Spleen (tissue), 11 donors: ENCODE results near the gene KLHL30. TPM values are rescaled to one million over a fixed set of nuclear protein-coding genes. Genes with fewer than 3 reads are reported as not detected.

ENCODE experiments used
- DNase-seq: peaks from one replicate; pipeline ENCODE4 v3.0.0-alpha.2; 2020
- H3K27ac ChIP-seq, 8 donors: fragments of 200-600 bp; sonication (generic) in 7 of 8; 1 replicate in 4 of 8; 2 replicates in 4 of 8; pipeline versions ENCODE4 v1.5.0 to v1.8.0; 2016 to 2021; ENCODE audit warnings: inconsistent platforms in 4 of 8, mild to moderate bottlenecking in 4 of 8, moderate library complexity in 1 of 8
- H3K27me3 ChIP-seq, 7 donors: fragments of 200-600 bp; sonication (generic) in 6 of 7; replicated peaks in 1 of 7; 1 replicate in 4 of 7; 2 replicates in 3 of 7; pipeline versions ENCODE4 v1.5.0 to v1.8.0; 2016 to 2021; ENCODE audit warnings: inconsistent platforms in 3 of 7, mild to moderate bottlenecking in 1 of 7
- H3K36me3 ChIP-seq, 6 donors: fragments of 200-600 bp; sonication (generic) in 5 of 6; 1 replicate in 4 of 6; 2 replicates in 2 of 6; pipeline versions ENCODE4 v1.5.0 to v1.8.0; 2016 to 2021; ENCODE audit warnings: inconsistent platforms in 2 of 6
- H3K4me1 ChIP-seq, 6 donors: fragments of 200-600 bp; sonication (generic) in 5 of 6; 1 replicate in 3 of 6; 2 replicates in 3 of 6; pipeline versions ENCODE4 v1.5.0 to v1.8.0; 2016 to 2021; ENCODE audit warnings: inconsistent platforms in 3 of 6
- H3K4me3 ChIP-seq, 8 donors: fragments of 200-600 bp; sonication (generic) in 7 of 8; 1 replicate in 4 of 8; 2 replicates in 4 of 8; pipeline versions ENCODE4 v1.5.0 to v1.8.0; 2016 to 2021; ENCODE audit warnings: inconsistent platforms in 4 of 8, mild to moderate bottlenecking in 4 of 8, moderate library complexity in 2 of 8
- H3K9me3 ChIP-seq, 8 donors: fragments of 200-600 bp; sonication (generic) in 7 of 8; 1 replicate in 4 of 8; 2 replicates in 4 of 8; pipeline versions ENCODE4 v1.5.0 to v1.8.0; 2016 to 2021; ENCODE audit warnings: inconsistent platforms in 4 of 8
- POLR2A ChIP-seq, 3 donors: fragments of 450-650 bp; IDR thresholded peaks; one replicate each; pipeline ENCODE4 v1.5.1; 2017; ENCODE audit warnings: antibody characterized with exemption in 3 of 3, mild to moderate bottlenecking in 1 of 3
- POLR2AphosphoS5 ChIP-seq, 3 donors: sonication (generic); formaldehyde crosslinking; IDR thresholded peaks; one replicate each; pipeline ENCODE4 v1.5.1; 2017; ENCODE audit warnings: antibody characterized with exemption in 3 of 3
- WGBS, 5 donors: extraction: QIAGEN DNeasy Blood & Tissue Kit in 3 of 5; methylation state at CpG; one replicate each; pipeline versions ENCODE4 v1.1.5 to v1.1.7; 2013 to 2018; 5-methylcytosine and 5-hydroxymethylcytosine counted together
- intact Hi-C: fragments of 100-400 bp; cut with DNase I; formaldehyde crosslinking; loops from one replicate; pipeline ENCODE4 v1.15.0; 2023; ENCODE audit warnings: low total_unique reads
- polyA plus RNA-seq, 3 donors: library from polyadenylated mRNA; stranded (reverse); fragments of 200-250 nt; gene quantifications; one replicate each; pipeline ENCODE4 v1.2.1, GENCODE V29; 2013
- total RNA-seq, 7 donors: library from RNA; depleted of rRNA in 3 of 7; stranded (reverse); fragments of >200 nt in 3 of 7; fragmentation: NEBNext Ultra II Directional in 4 of 7; extraction: Animal tissue kit (Norgen Biotek cat#: 25700) in 4 of 7; gene quantifications; one replicate each; pipeline versions ENCODE4 v1.1.0 to v1.2.1, GENCODE V29; 2016 to 2021
- TF ChIP-seq, protein P1 (sequence below), 11 experiments: fragments of 200-600 bp in 7 of 11; fragments of 450-650 bp in 4 of 11; sonication (generic) in 4 of 11; IDR thresholded peaks in 8 of 11; conservative IDR thresholded peaks in 3 of 11; 1 replicate in 7 of 11; 2 replicates in 4 of 11; pipeline versions ENCODE4 v1.4.0 to v1.8.0; 2016 to 2021; ENCODE audit warnings: antibody characterized with exemption in 11 of 11, inconsistent platforms in 4 of 11, mild to moderate bottlenecking in 1 of 11
- donor health status: healthy with polysubstance abuse.
- donor health status: DM: no; HTN: no; CAD: no; lungs with moderate emphysema.
- donor health status: DM: no; HTN: no; CAD: no.
- donor health status: Bipolar disorder and iron deficiency.
- donor health status: healthy.
- donor health status: DM: no; HTN: no; CAD: no.
- donor health status: DM: yes; HTN: yes; CAD: no.

Gene KLHL30
- total and polyA plus RNA-seq, 10 donors = 0.09 to 0.85 (median 0.23) TPM; not detected in 2

DNA sequence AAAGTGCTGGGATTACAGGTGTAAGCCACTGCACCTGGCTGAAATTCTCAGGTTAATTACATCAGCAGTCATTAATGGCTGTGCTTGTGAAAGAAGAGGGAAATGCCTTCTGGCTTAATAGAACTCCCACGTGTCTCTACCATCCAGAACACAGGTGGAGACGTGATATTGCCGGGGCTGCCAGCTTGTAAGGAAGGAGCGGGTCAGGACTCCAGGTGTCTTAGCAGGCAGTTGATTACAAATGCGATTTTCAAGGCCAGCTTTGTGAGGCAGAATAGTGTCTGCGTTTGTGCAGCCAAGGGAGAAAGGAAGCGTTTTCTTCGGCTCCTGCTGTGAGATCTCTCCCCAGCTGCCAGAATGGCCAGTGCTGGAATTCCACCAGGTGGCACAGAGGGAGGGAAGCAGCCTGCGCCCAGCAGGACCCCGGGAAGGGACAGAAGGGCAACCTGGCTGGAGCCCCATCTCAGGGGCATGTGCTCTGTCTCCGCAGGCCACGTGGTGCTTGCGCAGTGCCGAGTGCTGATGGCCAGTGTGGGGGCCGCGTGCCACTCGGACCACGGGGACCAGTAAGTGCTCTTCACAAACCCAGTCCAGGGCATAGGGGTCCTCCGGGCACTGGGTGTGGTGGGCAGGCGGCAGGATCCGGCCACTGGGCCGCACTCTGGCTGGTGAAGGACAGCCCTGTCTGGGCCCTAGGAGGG is 42.0 kb upstream of the KLHL30 start:
- no peak for DNase-seq
- peaks cover 5 to 27% (median 19%) of the 10 kb centered on the region in 6 donors for H3K4me1 ChIP-seq
- H3K36me3 ChIP-seq = peaks cover 0 to 15% (median 2%) of the 10 kb centered on the region in 6 donors
- H3K27me3 ChIP-seq = no peaks in the 10 kb centered on the region
- no peak overlapping the region for H3K27ac ChIP-seq
- no peak for TF ChIP-seq POLR2A (IDR thresholded peaks at IDR 0.05)
- TF ChIP-seq, protein P1, sequence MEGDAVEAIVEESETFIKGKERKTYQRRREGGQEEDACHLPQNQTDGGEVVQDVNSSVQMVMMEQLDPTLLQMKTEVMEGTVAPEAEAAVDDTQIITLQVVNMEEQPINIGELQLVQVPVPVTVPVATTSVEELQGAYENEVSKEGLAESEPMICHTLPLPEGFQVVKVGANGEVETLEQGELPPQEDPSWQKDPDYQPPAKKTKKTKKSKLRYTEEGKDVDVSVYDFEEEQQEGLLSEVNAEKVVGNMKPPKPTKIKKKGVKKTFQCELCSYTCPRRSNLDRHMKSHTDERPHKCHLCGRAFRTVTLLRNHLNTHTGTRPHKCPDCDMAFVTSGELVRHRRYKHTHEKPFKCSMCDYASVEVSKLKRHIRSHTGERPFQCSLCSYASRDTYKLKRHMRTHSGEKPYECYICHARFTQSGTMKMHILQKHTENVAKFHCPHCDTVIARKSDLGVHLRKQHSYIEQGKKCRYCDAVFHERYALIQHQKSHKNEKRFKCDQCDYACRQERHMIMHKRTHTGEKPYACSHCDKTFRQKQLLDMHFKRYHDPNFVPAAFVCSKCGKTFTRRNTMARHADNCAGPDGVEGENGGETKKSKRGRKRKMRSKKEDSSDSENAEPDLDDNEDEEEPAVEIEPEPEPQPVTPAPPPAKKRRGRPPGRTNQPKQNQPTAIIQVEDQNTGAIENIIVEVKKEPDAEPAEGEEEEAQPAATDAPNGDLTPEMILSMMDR (IDR thresholded peaks at IDR 0.05 in 8 of 11, conservative IDR thresholded peaks at IDR 0.05 in 3 of 11) = no peak
- no peak for TF ChIP-seq POLR2AphosphoS5 (IDR thresholded peaks at IDR 0.05)
- WGBS, 5 donors = 86 to 92% (median 90%) methylated on average over 8 to 22 of the region's 22 CpGs
- H3K9me3 ChIP-seq = no peaks in the 10 kb centered on the region
- H3K4me3 ChIP-seq = no peak overlapping the region
- intact Hi-C loops = no loop called here

DNA sequence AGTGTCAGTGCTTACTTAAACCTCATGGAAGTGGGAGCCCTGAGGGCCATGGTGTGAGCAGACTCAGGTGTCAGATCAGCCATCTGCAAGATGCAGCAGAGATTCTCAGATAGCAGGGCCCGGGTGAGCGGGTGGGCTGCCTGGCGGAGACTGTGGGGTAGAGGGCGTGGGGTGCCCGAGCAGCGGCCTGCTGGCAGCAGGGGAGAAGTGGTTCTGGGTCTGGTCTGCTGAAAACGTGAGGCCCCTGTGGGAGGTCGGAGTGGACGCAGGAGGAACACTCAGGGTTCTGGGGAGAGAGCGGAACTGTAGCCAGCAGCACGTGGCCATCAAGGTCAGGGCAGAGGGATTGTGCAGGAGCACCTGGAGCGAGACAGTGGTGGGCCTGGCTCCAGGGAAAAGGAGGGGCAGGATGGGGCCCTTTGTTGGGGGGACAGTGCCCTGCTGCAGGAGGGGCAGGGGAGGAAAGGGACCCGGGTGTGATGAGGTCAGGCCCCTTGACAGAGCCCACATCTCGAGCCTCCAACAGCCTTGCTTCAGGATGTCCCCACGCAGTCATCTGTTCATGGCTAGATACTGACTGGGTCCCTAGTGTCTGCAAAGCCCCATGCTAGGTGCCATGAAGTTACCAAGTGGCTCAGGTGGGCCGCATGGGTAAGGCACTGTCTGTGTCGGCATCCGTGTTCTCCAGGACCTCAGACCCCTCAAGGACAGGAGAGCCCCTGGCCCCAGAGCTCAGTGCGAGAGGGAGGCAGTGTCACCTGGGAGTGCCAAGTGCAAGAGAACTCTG is 41.1 kb upstream of the KLHL30 start:
- H3K4me3 ChIP-seq = no peak overlapping the region
- peaks cover 0 to 9% (median 0%) of the 10 kb centered on the region in 6 donors for H3K36me3 ChIP-seq
- WGBS, 5 donors = 84 to 89% (median 88%) methylated on average over 18 to 19 of the region's 19 CpGs
- no peak for DNase-seq
- intact Hi-C loops = no loop called here
- TF ChIP-seq POLR2A (IDR thresholded peaks at IDR 0.05) (no peak), POLR2AphosphoS5 (IDR thresholded peaks at IDR 0.05) (no peak)
- TF ChIP-seq, protein P1 (IDR thresholded peaks at IDR 0.05 in 8 of 11, conservative IDR thresholded peaks at IDR 0.05 in 3 of 11) = no peak
- H3K27me3 ChIP-seq = no peaks in the 10 kb centered on the region
- H3K27ac ChIP-seq = no peak overlapping the region
- no peaks in the 10 kb centered on the region for H3K9me3 ChIP-seq
- H3K4me1 ChIP-seq = peaks cover 5 to 27% (median 19%) of the 10 kb centered on the region in 6 donors

DNA sequence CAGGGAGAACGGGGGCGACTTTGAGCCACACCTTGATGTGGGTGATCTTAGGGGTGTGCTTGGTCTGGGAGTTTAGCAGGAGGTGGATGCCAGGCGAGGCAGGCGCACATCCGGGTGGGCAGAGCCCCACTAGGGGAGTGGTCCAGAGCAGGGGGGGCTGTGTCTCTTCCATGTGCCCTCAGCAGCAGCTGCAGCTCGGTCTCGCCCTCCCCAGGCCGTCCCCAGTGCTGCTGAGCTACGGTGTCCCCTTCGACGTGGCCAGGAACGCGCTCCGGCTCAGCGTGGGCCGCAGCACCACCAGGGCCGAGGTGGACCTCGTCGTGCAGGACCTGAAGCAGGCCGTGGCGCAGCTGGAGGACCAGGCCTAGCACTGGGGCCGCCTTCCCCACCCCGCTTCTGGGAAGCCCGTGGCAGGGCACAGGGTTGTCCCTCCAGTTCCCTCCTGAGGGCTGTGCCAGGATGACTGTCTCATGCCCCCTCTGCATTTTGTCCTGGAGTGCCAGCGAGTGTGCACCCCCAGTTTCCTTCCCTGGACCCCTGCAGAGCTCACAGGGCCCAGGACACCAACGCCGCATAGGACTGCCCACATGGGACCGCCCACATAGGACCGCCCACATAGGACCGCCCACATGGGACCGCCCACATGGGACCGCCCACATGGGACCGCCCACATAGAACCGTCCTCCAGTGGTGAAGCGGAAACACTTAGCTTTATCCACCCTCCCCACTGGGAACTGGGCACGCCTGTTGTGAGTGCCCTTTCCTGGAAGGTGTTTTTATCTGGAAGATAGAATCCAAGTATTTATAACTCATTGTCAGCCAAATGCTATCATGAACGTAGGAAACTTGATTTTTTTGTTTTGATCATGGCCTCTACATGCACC is 40.2 kb upstream of the KLHL30 start:
- H3K27ac ChIP-seq = peak overlapping the region in 6 of 8 donors; percentile 22 to 81 (median 74)
- DNase-seq = no peak

More for the DNA sequence above, 40.2 kb upstream of the KLHL30 start:
- no peaks in the 10 kb centered on the region for H3K27me3 ChIP-seq
- peak overlapping the region in 1 of 8 donors; percentile 17 for H3K4me3 ChIP-seq
- peak in 2 of 3 donors; percentile 35 to 48 for TF ChIP-seq POLR2AphosphoS5 (IDR thresholded peaks at IDR 0.05)
- no peak for TF ChIP-seq POLR2A (IDR thresholded peaks at IDR 0.05)
- 69 to 84% (median 76%) methylated on average over 21 to 37 of the region's 37 CpGs for WGBS, 5 donors
- no peaks in the 10 kb centered on the region for H3K9me3 ChIP-seq
- intact Hi-C loops = no loop called here
- peaks cover 5 to 27% (median 19%) of the 10 kb centered on the region in 6 donors for H3K4me1 ChIP-seq
- peaks cover 0 to 9% (median 0%) of the 10 kb centered on the region in 6 donors for H3K36me3 ChIP-seq
